Raji (cell line): ENCODE measurements around the gene OGA.

Experiments used
- POLR2A ChIP-seq: IDR thresholded peaks from 2 replicates; pipeline ENCODE4 v1.6.1; 2011; ENCODE audit warnings: low read depth, low read length, control low read depth; ENCODE audit not compliant: insufficient read depth

The OGA gene

DNA sequence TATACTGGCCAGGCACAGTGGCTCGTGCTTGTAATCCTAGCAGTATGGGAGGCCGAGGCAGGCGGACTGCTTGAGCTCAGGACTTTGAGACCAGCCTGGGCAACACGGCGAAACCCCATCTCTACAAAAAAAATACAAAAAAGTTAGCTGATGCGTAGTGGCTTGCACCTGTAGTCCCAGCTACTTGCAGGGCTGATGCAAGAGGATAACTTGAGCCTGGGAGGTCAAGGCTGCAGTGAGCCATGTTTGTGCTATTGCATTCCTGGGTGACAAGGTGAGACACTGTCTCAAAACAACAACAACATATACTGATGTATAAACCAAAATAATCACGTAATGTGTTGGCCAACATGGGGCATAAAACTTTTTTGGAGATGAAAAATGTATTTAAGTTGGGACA, 28.6 kb downstream of the OGA start:
- TF ChIP-seq POLR2A, result no peak

DNA sequence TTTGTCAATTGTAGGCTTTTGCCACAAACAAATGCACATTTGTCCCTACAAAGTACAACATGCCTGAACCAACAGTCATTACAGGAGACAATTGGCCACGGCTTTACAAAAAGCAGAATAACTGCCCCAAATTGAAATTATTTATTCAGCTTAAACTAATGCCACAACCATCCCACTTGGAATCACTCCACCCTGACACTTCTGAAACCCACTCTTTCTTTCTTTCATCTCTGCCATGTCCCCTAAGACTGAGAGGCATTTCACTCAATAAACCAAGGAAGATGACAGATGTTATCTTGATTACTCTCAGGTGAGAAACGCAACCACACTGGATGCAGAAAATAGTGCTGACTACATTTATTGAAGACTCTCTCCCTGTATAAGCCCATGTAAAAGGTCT, 32.4 kb downstream of the OGA start:
- no peak for TF ChIP-seq POLR2A

DNA sequence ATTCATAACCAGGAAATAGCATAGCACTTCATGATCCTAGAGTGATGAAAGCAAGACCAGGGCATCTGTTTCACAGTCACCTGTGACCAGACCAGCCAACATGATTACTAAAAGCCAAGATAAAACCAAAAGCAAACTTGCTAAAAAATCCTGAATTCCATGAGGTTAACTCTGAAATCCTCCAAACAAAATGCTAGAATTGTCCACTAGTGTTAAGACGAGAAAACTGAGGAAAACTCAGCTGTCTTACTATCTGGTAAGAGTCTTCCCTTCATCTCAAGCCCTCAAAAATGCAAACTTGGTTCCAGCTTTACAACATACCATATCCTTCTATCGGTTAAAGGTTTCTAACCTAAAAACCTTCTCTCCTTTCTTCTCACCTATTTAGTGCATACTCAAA, 33.7 kb downstream of the OGA start:
- TF ChIP-seq POLR2A, result no peak

DNA sequence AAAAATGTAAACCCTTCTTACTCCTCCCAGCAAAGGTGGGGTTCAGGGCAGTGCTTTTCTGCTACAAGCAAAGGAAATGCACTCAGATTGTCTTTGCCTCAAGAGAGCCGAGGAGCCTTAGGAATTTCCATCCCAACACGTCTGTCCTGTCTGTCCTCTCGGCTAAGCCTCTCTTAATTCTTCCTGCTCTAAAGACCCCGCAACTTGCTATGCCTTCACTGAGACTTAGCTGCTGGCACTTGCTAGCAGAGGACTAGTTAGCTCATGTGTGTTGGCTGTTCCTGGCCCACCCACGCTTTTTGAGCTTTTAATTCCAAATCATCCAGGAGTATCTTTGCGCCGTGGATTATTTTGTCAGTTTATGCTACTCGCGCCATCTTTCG, 34.5 kb downstream of the OGA start:
- no peak for TF ChIP-seq POLR2A

DNA sequence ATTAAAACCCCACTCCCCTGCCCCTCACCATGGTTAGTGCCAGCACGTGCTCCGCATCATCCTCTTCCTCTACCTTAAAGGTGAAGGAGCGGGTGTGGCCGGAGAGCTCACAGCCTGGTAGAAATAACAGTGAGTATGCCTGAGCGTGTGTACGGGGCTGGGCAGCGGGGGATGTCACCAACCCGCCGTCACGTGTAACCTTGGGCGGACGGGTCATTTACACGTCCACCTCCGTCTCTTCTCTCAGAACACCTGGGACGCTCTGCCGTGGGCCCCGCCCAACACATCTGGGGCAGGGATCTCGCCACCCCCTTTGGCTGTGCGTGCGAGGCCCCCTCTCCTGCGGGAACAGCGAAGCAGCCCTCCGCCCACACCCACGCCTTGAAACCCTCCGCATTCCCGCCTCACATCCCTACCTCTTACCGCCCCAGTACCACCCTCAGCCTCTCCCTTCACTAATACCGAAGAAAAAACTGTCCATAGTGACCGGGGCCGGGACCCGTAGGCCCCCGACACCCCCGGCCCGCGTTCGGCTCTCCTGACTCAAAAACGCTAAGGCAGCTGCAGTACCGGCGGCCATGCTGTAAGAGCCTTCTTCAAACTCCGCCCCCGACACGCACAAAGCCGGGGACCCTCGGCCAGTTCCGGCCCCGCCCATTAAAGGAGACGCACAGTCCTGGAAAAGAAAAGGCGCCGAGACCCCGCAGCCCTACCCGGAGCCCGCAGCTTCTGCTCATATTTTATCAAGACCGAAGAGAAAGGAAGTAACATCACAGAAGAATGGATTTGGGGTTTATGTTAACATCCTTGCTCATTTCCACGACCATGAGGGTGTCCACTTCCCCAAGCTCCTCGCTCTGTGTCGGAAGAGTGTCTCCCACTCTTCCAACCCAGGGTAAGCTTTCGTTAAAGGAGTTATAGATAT, 35.2 kb downstream of the OGA start, which contains the start of gene NPM3:
Gene NPM3 (minus strand): TSS at position 636 of the 925 bp plus-strand sequence. CDS start 56 bp downstream, at position 580.
- peak; percentile 68 for TF ChIP-seq POLR2A

DNA sequence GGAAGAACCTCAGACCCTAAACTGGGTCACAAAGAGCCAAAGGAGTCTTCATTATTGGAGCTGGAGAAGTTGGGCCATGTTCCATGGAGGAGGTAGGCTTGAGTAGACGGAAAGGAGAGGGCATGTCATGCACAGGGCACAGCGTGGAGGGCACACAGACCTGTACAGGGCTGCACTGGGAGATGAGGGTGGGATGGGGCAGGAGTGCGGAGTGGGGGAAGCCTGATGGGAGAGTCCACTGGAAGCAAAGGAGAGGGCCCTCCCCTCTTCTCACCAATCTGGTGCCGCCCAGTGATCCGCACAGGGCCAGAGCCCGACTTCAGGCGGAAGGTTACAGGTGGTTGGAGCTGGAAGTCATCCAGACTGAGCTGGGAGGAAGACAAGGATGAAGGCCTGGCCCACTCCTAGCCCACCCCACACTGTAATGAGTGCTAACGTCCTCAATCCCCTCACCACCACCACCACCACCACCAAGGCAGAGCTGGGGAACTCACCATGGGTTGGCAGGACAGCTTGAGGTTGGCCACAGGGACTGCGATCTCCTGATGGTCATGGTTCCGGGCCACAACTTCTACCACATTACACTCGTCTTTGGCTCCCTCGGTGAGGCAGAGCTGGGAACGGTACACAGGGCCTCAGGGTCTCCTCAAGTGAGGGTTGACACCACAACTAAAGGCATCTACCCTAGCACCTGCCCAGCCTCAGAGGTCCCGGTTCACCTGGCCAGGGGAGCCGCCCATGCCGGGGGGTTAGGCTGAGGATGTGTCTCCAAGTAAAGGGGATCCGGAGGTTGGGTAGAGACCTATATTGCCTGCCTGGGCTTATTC, 36.0 kb downstream of the OGA start:
- TF ChIP-seq POLR2A, result no peak; the same call in 1 of the 2 replicates

DNA sequence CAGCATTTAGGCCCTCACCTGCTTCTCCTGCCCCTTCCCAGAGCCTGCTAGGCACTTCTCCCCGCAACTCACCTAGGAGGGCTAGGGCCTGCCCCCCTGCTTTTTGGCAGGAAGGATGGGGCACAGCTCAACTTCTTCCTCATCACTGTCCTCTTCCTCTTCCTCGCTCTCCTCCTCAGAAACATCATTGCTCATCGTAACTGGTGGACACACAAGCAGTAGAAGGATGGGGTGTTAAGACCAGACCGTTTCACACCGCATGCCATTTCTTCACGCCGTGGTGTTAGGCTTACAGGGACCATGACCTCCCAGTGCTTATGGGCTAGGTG, 36.6 kb downstream of the OGA start:
- TF ChIP-seq POLR2A, result no peak

DNA sequence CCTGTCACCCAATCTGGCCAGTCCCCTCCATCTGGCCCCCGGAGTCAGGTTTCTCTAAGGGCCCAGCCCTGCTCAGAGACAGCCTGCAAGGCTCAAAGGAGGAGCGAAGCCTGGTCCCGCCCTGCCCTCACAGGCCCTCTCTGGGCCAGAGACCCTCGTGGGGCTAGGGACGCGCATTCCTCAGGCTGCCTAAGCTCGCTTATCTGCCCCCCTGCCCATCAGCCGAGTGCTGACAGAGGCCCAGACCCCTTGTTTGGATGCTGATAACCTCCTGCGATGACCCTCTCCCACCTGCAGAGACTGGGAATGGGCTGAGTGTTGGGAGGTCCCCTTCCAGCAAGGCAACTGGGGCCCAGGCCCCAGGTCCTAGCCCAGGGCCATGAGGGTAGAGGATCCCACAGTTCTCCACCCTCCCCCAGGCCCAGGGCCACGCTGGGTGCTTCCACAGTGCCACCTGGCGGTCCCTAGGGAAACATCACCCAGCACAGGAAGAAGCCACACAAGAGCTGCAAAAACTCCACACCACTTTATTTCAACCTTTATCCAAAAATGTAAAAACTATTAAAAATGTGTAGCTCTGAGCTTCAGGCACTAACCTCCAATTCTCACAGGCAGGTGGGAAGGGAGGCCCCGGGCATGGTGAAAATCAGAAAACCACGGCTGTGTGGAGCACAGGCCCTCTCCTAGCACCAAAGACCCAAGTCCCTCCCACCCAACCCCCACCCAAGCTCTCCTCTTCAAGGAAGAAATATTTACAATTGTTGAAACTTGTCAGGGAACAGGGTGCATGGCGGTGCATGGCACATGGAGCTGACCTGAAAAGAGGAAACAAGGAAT, 37.2 kb downstream of the OGA start:
- TF ChIP-seq POLR2A, result no peak

DNA sequence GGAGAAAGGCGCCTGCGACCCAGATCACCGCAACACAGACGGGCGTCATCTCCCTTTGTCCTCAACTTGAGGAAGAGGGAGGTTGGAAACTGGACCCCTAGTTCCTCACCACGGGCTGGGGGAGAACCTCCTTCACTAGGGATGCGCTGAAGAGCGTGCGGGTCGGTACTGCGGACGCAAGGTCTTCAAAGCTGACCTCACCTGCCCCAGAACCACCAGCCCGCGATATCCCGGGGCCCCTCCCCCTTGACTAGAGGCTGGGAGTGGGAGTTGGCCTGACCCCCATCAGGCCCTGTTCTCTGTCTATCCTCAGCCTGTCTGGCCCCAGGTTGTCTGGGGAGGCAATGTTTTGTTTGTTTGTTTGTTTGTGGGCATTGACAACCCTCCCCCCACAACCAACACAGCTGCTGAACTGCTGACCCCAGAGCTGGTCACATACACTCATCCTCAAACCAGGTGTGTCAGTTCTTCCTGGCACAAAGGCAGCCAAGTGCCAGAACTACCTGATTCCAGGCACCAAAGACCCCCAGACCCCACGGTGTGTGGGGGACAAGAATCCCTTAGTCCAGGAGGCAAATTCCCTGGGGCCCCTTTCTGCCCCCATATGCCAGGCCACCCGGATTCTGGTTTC, 37.9 kb downstream of the OGA start:
- TF ChIP-seq POLR2A, result no peak

DNA sequence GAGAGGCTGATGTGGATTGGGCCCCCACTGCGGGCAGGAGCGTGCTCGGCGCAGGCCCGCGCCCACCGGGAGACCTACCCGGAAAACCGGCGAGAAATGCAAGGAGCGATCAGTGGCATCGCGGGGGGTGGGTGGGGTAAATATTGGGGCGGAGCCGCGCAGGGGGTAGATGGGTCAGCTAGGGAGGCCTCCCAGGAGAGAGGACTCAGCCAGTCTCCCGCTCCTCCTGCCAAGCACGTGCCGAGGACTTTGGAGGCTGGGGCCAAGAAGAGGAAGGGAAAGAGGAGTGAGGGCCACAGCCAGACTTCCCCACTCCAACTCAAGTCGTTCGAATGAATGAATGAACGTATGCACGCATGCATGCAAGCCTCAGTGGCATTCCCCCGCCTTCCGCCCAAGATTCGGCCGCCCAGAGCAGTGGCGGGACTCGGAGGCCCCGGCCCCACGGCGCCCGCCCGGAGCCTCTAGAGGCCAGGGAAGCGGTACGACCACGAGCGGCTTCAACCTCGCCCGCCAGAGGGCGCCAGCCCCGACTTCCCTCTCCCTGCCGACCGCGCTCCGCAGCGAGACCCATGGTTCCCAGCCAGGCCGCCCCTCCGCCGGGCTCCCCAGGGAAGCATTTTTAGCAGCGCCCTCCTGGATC, 38.6 kb downstream of the OGA start:
- no peak for TF ChIP-seq POLR2A

DNA sequence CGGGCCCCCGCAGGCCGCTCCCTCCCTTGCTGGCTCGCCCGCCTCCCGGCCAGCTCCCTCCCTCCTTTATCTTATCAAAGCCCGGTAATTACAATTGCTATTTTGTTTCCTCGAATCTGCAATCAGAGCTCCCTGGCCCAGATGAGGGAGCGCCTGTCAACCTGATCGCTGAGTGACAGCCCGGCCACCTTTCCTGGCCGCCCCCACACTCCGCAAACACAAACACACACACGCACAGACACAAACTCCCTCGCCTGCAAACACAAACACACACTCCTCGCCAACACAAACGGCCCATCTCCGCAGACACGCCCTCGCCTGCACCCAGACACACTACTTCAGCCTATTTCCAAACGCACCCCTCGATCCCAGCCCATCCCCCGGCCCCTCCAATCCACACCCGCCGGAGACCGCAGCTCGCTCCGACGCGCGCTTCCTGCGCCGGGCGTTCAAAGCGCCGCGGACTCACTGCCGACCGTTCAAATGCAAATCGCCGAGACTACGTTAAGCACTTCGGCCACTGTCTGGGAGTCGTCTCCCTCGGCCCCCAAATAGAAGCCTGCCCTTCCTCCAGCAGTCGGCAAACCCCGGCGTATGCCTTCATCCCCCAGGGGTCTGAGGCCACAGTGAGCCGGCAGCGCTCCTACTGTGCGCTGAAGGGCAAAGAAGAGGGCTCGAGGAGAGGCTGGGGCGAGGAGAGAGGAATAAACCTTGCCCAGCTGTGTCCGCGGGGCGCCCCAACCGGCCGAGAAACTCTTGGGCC, 39.3 kb downstream of the OGA start:
- no peak for TF ChIP-seq POLR2A

DNA sequence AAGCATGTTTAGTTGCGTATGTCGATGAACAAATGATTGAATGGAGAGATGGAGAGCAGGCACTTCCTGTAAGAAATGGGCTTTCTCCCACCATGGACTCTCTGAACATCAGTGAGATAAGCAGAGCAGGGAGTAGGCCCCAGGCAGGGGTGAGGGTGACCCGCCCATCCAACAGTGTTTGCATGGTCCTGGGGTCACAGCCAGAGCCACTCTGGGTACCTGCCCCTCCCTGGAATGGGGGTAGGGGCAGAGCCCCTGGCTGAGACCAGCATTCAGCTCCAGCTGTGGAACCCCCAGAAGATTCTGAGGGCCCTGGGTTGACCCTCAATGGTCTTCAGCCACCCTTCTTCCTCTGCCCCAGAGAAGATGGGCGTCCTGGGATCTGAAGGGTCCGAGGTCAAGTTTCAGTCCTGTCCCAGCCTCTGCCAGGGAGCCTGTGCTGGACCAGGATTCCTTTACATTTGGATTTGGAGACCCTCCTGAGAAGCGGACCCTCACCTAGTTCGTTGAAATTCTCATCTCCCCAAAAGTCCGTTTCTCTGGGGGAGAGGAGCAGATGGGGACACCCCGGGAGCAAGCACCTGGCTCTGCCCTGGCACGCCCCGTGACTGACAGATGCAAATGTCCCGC, 40.0 kb downstream of the OGA start:
- TF ChIP-seq POLR2A, result no peak

DNA sequence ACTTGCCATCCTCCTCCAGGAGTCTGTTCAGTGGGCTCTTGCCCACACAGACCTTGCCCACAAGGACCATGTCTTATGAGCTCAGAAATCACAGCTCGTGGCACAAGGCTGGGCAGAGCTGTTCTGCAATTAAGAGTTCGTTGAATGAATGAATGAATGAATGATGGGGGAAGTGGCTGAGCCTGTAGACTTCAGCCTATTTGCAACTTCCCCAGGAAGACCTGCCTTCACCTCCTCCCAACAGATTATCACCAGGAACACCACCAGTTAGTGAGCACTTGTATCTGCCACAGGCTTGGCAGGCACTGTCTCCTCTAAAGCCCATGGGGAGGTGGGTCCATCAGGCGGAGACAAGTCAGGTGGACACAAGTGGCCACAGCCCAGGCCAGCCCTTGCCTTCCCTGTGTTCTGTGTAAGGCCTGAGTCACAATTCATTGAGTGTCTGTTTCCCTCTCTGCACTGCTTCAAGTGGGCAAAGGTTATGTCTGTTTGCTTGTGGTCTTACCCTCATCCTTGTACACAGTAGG, 40.6 kb downstream of the OGA start:
- TF ChIP-seq POLR2A, result no peak

DNA sequence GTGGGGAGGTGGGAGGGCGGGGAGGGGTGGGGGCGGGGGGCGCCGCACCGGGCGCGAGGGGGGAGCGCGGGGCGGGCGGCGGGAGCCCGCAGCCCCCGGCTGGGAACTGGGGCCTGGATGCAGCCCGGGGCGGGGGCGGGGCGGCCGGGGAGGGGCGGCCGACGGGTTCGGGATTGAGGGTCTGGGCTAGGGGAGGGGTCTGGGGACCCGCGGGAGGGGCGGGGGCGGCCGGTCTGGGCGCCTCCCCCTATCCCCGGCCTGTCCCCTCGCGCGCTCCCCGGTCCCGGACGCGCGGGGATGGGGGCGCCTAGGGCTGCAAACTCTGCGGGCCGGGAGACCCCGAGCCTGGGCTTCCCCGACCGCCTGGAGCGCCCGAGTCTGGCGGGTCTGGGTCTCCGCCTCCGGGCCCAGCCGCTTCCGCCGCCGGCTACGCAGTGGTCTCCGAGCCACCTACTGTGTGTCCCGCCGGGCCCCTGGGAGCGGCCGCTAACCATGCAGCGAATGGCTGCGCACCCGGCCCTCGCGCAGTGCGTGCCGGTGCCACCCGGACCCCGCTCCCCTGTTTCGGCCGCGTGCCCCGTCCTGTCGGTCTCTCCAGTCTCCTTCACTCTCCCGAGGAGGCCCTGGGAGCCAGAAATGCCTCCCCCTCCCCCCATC, 42.0 kb downstream of the OGA start:
- TF ChIP-seq POLR2A, result no peak
